Measurements from ENCODE around the gene DYRK4.
"Not testable (repeated sequence)": the region's sequence is repeated elsewhere in the genome, so short reads cannot be mapped to it uniquely, and the experiment has no call there.

DYRK4 gene, protein sequence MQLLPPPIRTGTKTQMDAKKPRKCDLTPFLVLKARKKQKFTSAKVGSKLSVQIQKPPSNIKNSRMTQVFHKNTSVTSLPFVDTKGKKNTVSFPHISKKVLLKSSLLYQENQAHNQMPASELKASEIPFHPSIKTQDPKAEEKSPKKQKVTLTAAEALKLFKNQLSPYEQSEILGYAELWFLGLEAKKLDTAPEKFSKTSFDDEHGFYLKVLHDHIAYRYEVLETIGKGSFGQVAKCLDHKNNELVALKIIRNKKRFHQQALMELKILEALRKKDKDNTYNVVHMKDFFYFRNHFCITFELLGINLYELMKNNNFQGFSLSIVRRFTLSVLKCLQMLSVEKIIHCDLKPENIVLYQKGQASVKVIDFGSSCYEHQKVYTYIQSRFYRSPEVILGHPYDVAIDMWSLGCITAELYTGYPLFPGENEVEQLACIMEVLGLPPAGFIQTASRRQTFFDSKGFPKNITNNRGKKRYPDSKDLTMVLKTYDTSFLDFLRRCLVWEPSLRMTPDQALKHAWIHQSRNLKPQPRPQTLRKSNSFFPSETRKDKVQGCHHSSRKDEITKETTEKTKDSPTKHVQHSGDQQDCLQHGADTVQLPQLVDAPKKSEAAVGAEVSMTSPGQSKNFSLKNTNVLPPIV

GRCh38 chr12:4562034-4562657 lies at the start of gene DYRK4:
DYRK4 (plus strand) TSS chr12:4562208; CDS start chr12:4562246, 38 bp downstream.
- DNase-seq, result peak; percentile 60

DNA sequence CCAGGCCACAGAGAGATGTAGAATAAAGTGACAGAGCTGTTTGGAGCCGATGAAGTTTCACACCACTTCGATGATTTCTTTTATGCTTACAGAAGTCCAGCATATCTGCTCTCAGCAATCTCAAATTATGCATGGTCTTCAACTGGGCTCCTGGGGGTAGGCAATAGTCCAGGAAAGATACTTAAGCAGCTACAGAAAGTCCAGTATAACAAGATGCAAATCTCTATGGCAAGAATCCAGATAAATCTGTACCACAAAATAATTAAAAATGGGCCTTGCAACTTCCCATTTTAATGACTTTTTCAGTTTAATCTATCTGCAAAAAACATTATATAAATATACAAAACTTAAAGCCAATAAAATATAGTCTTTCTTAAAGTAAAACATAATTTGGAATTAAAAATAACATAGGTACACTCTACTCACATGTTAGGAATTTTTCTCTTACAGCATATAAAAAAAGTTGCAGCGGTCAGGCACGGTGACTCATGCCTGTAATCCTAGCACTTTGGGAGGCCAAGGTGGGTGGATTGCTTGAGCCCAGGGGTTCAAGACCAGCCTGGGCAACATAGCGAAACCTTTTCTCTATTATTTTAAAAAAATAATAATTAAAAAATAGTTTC lies 43.8 kb upstream of the DYRK4 start:
- no peak for DNase-seq

DNA sequence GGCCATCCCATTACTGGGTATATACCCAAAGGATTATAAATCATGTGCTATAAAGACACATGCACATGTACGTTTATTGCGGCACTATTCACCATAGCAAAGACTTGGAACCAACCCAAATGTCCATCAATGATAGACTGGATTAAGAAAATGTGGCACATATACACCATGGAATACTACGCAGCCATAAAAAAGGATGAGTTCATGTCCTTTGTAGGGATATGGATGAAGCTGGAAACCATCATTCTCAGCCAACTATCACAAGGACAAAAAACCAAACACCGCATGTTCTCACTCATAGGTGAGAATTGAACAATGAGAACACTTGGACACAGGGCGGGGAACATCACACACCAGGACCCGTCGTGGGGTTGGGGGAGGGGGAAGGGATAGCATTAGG lies 38.6 kb upstream of the DYRK4 start:
- not testable (repeated sequence) for DNase-seq

DNA sequence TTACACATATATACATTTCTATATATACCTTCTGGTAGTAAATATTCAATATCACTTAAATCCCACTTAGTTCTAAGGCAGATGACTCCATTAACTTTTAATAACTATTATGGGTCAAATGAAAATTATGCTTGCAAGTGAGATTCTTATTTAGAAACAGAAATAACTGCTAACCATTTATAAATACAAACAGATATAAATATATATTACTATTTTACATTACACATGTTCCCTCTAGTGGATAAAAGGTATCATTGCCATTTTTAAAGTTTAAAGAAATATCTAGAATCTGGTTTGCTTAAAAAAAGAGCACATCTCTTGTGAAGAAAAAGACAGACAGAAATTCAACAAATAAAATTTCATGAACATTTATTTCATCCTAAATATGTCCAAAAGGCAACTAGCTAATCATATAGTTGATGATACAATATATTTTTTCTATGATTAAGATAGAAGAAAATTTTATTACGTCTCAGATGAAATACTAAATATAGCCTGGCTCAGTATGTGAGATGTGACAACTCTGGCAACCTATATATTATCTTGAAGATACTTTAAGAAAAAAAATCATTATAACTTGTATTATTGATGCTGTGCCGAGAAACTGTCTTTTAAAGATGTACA lies 35.0 kb upstream of the DYRK4 start:
- DNase-seq, result peak; percentile 2

GRCh38 chr12:4530160-4530559 lies 31.8 kb upstream of the DYRK4 start:
- no peak for DNase-seq

DNA sequence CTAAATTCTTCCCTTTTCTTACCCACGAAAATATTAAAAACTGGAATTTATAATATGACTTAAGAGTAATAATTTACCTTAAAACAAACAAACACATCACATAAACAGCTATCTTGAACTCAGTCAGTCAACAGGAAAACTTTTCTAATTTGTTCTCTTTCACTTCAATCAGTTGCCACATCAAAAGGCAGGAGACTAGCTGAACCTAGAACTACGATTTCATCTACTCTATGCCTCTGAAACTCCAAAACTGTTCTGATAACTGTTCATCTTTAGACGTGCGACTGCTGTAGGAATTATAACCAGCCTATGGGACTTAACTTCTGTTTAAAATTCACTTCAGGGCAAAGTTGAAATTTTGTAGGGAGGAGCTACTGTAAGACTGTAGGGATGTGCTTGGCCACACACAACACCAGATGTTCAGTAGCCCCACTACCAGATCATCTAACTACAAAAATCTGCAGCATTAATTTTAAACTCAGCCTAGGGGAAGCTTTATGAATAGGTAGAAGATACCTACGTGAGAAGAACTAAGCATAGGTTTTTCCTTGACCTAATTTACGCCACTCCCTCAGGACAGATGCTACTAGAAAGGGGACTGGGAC lies 30.9 kb upstream of the DYRK4 start:
- DNase-seq, result no peak

DNA sequence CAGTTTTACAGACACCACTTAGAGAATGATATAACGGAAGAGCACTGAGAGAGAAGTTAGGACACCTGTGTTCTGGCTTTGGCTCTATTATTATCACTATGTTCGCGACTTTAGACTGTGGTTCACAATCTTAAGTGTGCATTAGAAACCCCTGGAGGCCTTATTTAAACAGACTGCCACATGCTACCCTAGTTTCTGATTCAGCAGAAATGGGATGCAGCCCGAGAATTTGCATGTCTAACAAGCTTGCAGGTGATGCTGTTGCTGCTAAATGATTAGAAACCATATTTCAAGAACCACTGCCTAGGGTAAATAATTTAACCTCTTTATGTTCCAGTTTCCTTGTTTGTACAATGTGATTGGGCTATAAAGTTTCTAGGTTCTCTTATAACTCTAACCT lies 26.9 kb upstream of the DYRK4 start:
- no peak for DNase-seq

GRCh38 chr12:4535871-4536270 lies 26.1 kb upstream of the DYRK4 start:
- no peak for DNase-seq

DNA sequence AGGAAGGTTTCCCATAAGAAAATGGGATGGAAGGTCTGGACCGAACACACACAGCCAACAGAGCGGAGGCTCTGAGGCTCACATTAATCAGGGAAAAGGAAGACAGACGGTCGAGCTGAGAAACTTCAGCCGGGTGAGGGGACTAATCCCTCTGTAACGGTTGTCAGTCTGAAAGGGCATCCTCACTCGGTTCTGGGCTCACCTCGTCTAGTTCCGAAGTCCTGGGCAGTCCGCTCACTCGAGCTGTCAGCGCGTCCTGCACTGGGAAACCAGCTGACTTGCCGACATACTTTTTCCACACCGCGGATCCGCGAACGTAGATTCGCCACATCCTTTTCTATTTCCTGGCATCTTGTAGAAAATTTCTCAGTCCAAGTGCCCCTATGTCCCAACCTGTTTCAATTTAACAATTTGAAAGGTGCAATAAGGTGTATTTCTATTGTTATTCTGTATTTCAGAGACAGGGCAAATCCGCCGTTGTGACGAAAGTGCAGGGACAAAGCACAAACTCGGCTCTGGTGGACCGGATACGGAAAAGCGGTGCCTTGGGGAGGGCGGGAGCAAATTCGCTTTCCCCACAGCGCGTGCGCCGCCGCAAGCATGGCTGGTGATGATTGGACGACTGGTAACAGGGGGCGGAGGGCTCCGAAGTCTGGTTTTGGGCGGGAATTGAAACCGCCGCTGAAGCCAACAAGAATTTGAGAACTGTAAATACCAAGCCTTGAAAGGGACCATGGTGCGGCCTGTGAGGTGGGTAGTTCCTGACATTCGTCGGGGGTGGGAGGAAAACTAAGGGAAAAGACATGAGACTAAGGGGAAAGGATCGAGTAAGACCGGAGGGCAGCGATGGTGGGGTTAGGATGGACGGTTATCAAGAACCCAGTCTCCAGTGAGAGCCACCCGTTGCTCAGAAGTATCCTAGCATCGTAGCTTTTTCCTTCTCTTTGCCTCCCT lies 23.5 kb upstream of the DYRK4 start, which contains the start of gene RAD51AP1:
TSS of gene RAD51AP1 (plus strand) at position 684 of the 954 bp plus-strand sequence. CDS start at position 734, 50 bp downstream.
- DNase-seq, result peak; percentile 98

- DNase-seq, result no peak
Observed at GRCh38 chr12:4539167-4539870, 22.7 kb upstream of the DYRK4 start.

DNA sequence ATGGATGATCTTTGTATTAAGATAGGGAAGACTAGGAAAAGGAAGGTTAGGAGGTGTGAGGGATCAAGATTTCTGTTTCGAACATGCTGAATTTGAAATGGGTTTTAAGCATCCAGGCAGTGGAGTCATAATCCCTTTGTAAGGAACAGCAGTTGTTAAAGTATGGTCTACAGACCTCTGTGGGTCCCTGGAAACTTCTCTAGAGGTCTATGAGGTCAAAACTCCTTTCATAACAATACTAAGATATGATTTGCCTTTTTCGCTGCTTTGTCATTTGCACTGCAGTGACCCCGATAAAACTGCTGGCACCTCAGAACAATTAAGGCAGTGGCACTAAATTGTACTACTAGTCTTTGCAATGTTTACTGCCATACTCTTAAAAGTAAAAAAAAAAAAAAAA lies 21.8 kb upstream of the DYRK4 start:
- DNase-seq, result no peak

GRCh38 chr12:4540638-4541037 lies 21.4 kb upstream of the DYRK4 start:
- no peak for DNase-seq

DNA sequence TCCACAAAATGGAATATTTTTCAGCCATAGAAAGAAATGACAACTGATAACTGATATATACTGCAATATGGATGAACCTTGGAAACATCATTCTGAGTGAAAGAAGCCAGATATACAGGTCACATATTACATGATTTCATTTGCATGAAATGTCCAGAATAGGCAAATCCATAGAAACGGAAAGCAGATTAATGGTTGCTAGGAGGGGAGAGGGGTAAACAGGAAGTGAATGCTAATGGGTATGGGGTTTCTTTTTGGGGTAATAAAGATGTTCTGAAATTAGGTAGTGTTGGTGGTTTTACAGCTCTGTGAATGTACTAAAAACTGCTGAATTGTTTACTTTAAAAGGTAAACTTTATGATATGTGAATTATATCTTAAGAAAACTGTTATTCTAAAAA lies 16.8 kb upstream of the DYRK4 start:
- DNase-seq, result no peak

GRCh38 chr12:4552191-4552590 lies 9.8 kb upstream of the DYRK4 start:
- no peak for DNase-seq

DNA sequence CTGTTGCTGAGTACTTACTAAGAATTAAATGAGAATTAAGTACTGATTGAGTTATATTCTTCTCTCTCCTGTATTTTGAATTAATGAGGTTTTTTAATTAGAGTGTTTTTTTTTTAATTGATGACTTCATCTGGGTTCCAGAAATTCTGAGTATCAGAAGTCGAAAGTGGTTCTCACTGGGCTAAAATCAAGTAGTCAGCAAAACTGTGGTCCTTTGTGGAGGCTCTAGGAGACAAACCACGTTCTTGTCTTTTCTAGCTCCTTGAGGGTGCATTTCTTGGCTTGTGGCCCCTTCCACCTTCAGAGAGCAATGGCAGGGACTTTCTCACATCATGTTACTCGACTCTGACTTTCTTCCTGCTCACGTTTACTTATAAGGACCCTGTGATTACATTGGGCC lies 8.1 kb upstream of the DYRK4 start:
- no peak for DNase-seq

DNA sequence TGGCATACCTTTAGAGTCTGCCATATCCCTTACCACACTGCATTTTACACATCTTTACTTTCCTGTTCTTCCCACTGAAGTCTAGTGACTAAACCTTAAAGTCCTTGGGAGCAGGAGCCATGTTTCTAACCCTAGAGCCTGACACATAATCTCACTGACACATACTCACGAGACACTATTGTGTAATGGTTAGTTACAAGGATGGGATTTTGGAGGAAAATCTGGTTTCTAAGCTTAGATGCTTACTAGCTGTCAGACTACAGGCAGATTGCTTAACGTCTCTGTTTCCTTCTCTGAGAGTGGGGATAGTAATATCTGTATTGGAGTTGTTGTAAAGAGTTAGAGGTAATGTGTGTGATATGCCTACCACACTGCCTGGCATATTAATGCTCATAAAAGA lies 6.2 kb upstream of the DYRK4 start:
- DNase-seq, result no peak

DNA sequence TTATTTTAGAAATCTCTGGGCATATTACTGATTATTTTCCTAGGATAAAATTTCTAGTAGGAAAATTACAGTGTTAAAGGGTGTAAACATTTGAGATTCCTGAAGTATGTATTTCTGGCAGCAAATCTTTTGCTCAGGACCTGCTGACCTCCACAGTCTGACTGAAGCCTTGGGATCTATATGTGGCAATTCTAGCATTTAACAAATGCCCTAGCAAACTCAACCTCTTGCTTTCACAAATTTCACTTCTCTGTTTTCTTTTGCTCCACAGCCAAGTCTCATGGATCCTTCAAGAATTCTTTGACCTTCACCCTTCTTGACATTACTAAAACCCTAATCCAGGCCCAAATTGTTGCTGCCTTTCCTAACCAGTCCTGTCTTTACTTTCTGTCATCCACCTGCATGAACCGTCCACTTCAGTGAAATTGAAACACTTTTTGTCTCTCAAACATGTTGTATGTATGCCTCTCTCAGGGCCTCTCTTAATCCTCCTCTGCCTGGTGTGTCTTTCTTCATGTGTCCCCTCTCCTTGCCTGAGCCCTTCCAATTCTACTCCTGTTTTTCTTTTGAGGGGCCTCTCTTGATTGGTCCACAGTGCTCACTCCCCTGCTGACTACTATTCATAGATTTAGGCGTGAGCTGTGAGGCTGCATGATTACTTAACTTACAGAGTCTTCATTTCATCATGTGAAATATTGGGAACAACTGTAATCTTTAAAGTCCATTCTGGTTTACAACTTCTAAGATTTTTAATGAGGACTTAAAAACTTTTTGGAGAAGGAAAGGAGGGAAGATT lies 5.1 kb upstream of the DYRK4 start:
- no peak for DNase-seq

DNA sequence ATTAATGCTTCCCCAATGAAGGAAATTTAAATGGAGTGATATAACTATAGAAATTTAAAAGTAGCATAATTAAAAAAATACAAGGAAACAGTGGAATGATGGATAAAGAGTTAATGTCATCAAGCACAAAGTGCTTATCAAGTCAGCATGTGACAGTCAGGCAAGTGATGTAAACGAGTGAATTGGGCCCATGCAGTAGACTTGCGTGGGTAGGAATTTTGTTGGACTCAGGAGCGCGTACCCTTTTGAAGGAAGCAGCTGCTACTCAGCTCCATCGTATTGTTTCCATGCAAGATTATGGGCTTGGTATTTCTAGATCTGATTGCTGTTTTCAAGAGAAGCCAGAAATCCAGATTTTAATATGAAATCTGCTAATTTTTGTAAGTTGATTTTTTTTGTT lies 4.4 kb upstream of the DYRK4 start:
- no peak for DNase-seq

DNA sequence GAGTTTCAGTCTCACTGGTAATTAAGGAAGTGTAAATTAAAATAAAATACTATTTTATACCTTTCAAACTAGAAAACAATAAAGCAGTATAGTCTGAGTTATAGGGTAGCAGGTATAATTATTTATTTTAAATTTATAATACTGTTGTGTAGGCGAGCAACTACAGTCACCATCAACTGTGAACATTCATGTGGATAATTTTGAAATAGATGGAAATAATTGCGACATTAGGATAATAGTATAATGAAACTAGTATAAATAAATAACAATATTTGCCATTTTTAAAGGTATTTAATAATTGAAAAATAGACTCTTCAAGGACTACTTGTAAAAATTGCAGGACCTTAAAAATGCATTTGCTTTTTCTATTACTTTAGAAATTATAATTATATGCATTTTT lies 3.8 kb upstream of the DYRK4 start:
- no peak for DNase-seq

DNA sequence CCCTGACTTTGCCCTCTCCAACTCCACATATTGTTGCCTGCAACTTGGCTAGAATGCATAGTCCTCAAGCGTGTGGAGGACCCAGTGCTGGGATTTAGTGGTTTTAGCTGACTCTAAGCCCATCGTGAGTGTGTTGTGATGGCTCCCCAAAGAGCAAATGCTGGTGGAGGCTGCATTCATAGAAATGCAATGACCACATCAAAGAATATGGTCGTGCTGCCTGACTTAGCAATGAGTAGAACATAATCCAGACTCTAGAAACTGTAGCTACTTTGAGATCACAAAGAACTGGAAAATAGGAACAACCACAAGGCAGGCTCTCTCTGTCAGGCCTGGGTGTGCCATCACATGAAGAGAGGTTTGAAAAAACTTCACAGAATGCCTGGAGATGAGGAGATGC lies 1.3 kb downstream of the DYRK4 start:
- no peak for DNase-seq
